Measurements from ENCODE around the gene AJAP1.

AJAP1 gene

GRCh38 chr1:4655674-4656532 lies 1.5 kb downstream of the AJAP1 start:
- TF ChIP-seq CTCF (IDR thresholded peaks at IDR 0.05) (peak; percentile 71), ZFX (IDR thresholded peaks at IDR 0.05; ENCODE audit: borderline replicate concordance) (no peak)
- no peak overlapping the region for H3K27ac ChIP-seq

DNA sequence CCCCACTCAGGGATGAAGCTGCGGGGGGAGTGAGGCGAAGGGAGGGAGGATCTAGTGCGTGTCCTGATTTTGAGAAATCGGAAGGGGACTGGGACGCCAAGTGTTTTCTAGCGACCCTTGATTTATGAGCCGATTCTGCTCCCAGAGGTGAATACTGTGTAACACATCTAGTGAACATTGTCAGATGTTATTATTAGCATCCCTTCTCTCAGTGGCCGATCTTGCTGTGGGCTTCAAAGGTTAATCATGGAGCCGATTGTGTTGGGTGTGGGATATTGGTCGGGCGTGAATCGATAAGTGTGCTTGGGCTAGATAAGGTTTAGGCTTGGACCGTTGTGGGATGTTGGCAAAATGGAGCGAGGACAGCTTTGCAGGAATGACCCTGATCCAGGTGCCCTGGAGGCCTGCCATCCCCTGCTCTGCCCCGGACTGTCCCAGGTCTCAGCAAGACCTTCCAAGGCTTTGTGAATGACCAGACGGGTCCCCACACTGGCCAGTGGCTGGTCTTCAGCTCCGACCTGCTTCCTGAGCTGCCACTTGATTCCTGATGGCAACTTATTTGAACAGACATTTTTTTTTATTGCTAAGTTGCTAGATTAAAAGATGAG lies 2.2 kb downstream of the AJAP1 start:
- no peak overlapping the region for H3K27ac ChIP-seq
- peak; percentile 38; the same call in 1 of the 2 replicates for TF ChIP-seq CTCF (IDR thresholded peaks at IDR 0.05)
- no peak for TF ChIP-seq ZFX (IDR thresholded peaks at IDR 0.05; ENCODE audit: borderline replicate concordance)

DNA sequence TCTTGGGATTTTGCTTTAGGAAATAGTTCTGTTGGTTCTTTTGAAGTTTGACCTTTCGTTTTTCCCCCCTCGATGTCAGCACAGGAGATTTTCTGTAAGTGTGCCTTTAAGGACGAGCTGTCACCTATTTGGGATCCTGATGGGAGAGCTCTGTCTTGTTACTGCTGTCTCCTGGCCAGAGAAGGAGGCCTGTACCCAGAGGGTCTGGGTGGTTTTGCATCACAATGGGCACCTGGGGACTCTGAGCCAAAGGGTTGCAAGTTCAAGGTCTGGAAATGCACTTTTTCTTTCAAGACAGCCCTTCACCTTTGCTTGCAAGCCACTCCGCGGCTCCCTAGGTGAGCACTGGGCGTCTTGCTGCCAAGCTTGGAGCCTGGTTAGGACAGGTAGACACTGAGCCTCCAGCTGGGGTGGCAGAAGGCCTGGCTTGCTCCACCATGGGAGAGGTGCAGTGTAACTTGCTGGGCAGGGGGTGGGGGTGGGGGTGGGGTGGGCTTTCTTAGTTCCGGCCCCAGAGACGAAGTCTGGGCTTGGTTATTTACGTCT lies 2.9 kb downstream of the AJAP1 start:
- no peak overlapping the region for H3K27ac ChIP-seq

DNA sequence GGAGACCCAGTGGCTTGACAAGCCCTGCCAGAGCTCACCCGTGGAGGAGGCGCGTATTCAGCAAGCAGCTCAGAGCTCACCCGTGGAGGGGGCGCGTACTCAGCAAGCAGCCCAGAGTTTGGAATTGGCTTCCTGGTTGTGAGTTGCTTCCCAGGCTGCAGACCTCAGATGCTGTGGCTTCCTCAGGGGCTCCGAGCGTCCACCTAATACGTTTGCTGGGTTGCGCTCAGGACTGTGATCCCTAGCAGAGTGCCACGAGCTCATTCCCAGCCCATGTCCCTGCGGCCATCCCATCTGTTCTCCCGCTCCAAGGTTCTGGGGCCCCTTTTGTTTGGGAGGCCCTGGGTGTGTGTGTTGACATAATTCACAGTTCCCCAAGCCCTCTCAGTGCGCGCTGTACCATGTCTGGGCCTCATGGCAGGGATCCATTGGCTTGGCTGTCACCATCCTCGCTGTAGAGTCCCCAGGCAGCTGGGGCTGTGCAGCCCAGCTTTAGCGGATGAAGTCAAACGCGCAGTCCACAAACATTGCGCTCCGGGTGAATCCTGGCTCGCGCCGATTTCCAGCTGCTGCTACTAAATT lies 3.6 kb downstream of the AJAP1 start:
- TF ChIP-seq CTCF (IDR thresholded peaks at IDR 0.05) (no peak), ZFX (IDR thresholded peaks at IDR 0.05; ENCODE audit: borderline replicate concordance) (no peak)
- no peak overlapping the region for H3K27ac ChIP-seq

More for the DNA sequence above, 2.9 kb downstream of the AJAP1 start:
- TF ChIP-seq CTCF (IDR thresholded peaks at IDR 0.05): no peak
- TF ChIP-seq ZFX (IDR thresholded peaks at IDR 0.05; ENCODE audit: borderline replicate concordance): no peak

GRCh38 chr1:4658643-4659628 lies 4.5 kb downstream of the AJAP1 start:
- TF ChIP-seq CTCF (IDR thresholded peaks at IDR 0.05): no peak
- no peak for TF ChIP-seq ZFX (IDR thresholded peaks at IDR 0.05; ENCODE audit: borderline replicate concordance)

DNA sequence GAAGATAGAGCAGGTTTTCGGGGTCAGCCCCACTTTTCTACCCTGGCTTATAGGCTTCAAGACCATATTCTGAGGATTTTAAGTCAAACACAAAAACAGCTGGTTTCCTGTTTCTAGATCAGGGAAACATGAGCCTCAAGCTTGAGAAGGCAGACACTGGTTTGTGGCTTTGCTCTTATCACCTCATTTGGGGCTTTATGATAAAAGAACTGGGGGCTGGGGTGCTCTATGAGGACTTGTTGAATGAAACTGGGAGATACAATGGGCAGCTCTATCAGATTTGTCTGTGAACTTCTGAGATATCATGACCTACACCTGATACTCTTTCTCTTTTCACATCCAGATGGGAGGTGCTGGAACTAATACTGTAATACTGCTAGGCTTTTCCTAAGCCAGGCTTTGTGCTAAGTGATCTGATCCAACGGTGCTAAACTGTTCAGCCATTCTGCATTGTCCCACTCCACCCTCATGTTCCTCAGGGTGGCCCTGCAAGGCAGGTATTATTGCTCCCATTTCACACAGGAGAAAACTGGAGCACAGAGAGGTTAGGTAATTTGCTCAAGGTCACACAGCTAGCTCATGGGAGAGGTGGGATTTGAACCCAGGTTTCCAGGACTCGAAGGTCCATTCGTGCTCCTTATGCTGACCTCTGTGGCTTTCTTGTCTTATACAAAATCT lies 6.6 kb downstream of the AJAP1 start:
- no peak for TF ChIP-seq CTCF (IDR thresholded peaks at IDR 0.05)
- no peak for TF ChIP-seq ZFX (IDR thresholded peaks at IDR 0.05; ENCODE audit: borderline replicate concordance)
- H3K27ac ChIP-seq: no peak overlapping the region

More at GRCh38 chr1:4658643-4659628, 4.5 kb downstream of the AJAP1 start:
- no peak overlapping the region for H3K27ac ChIP-seq
